HG03565 (cell line): ENCODE results near the gene TFDP1.

Experiments
- ATAC-seq: cut with Tn5 transposase; IDR thresholded peaks from one replicate; pipeline ENCODE4 v1.9.1; 2021; ENCODE audit warnings: mild to moderate bottlenecking, moderate library complexity; ENCODE audit not compliant: unreplicated experiment

TFDP1 gene

DNA sequence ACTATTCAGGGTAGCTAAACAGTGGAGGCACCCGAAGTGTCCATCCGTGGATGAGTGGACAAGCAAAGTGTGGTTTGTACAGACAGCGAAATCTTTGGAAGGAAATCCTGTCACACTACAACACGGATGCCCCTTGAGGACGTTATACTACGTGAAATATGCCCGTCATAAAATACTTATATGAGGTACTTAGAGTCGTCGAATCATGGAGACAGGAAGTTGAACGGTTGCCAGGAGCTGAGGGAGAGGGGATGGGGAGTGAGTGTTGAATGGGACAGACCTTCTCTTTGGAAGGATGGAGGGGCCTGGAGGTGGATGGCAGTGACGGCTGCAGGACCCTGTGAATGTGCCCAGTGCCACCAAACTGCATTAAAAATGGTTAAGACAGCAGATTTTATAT lies 61.8 kb downstream of the TFDP1 start:
- ATAC-seq, result no peak

DNA sequence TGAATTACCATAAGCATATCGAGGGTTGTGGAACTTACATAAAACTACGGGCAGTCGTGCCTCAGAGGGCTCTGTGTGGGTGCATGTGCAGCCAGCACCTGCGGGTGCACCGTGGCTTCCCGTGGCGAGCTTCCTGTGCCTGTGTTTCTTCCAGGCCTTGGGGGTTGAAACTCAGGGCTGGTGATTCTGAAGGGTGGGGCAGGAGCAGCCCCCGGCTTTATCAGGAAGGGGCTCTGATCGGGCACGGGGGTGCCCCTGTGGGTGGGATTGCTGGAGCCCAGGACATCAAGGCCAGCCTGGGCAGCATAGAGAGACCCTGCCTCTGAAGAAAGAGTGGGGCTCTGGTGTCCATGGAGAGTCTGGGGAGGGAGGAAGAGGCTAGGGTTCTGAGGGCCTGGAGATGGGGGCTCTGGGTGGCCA lies 62.4 kb downstream of the TFDP1 start:
- no peak for ATAC-seq

DNA sequence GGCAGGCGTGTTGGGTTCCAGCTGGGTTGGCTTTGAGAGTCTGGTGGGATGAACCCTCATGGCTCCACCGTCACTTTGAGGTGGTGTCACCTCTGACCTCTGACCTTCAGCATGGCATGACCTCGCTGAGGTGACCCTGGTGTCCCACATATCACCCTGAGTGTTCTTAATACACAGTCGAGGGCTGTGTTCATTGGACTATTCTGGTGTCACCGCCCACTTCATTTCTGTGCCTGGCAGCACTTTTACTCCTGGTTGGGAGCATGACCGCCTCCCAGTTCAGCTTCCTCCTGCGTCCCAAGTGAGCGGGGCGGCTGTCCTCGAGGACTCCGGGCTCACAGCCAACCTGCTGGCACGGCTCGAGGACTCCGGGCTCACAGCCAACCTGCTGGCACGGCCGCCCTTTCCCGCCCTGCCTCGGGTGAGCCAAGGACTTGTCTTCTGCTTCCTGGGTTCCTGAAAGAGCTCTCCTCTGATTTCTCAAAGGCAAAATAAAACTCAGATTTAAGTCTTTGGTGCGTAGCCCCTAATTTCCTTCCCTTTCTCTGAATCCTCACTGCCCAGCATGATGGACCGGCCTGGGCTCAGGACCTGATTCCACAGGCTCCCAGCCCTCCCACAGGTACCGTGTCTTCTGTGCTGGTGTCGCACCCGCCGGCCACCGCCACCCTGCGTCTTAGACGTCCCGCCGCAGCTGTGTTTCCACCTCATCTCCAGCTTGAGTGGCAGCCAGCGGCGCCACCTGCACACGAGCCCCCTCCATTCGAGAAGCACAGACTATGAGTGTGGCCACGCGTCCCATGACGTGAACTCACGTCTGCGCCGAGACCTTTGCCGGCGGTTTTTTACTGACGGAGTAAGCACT lies 63.0 kb downstream of the TFDP1 start:
- no peak for ATAC-seq

DNA sequence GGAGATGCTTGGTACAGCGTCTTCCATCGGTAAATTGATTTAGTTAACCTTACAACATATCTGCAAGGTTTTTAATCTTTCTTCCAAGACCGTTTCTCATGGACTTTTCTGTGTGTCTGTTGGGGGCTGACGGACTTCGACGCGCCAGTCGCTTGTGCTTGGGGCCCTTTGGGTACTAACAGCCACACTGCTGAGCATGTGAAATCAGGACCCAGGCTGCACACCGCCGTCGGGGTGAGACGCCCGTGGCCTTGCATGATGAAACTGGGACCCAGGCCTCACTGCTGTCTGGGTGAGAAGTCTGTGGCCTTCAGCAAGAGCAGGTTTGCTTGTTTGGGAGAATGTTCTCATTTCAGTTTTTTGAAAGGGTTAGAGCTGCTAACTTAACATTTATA lies 63.7 kb downstream of the TFDP1 start:
- no peak for ATAC-seq

DNA sequence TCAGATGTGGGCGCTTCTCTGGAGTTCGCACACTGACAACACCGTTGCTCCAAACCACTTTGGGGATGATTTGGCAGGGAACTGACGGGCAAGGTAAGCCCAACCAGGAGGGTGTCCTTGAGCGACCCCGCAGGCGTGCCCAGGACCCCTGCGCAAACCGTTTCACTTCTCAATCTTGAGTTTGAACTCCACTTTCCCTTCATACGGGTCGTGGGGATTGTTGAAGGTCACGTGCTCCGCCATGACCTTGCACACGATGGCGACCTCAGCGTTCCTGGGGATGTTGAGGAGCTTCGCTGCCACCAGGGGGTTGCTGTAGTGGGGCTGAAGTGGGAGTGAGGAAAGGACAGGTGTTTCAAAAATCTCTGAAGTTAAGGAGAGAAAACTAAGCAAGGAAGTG lies 64.7 kb downstream of the TFDP1 start:
- ATAC-seq, result no peak

DNA sequence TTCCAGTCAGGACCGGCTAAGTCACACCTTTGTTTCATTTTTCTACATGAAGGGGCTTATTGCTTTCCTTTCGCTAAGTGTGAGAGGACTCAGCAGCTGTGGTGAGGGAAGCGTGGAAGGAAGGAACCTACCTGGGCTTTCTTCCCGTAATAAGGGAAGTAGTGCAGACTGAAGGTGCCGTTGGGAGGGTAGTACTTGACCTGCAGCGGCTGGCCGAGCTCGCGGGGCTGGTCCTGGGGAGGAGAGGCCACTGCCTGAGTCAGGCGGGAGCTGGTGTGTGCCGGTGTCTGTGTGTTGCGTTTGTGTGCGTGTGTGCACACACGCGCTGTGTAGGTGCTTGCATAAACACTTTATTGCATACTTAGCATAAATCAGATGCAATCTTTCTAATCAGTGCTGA lies 65.7 kb downstream of the TFDP1 start:
- no peak for ATAC-seq

DNA sequence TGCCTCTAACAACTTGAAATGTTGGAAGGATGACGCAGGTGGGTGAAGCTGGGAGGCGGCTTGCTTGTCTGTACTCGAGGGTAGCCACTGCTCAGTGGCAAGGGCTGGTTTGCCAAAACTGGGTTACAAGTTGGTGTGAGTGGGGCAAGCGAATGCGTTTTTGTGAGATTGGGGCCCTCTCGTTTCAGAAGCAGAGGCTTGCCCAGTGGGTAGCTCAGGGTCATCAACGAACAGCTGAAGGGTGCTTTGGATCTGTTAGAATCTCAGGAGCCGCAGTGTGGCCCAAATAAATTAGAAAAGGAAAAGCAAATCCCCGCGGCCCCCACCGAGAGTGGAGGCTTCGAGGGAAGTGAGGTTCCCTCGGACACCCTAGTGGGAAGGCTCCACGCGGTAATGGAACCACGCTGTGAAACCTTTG lies 66.2 kb downstream of the TFDP1 start:
- no peak for ATAC-seq

DNA sequence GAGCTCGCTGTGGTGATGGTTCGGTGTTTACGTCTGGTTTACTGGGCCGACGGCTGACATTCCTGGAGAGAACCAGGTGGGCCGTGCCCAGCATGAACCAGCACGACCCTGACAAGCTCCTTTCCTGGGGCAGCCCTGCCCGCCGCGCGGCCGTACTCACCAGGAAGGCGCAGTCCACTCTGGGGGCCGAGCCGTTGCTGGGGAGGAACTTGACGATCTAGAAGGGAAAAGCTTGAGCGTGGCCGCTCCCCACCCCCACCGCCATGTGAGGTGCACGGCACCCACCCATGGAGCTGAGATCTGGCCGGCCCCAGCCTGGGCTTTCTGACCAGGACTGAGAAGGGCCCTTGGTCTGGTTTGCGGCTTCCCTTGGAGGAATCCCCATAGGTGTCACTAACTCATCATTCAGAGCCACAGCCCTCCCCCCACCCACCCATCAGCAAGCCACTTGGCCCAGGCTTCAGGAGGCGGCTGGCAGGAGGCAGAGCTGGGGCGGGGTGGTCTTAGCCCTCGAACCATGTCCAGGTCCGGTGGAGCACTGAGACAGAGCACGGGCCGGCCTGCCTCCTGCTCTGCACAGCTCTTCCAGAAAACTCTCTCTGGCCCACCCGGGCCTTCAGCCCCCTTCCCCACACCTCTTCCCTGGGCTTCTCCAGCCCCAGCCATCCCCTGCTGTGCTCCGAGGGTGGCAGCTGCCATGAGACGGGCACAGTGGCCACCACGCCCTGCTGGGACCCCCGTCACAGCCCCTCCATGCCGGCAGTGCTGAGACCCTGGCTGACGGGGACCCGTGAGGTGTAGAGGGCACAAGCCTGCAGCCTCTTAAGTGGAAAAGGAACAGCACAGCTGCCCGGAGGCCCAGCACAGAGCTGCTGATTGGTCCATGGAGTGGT lies 67.2 kb downstream of the TFDP1 start:
- ATAC-seq, result no peak

DNA sequence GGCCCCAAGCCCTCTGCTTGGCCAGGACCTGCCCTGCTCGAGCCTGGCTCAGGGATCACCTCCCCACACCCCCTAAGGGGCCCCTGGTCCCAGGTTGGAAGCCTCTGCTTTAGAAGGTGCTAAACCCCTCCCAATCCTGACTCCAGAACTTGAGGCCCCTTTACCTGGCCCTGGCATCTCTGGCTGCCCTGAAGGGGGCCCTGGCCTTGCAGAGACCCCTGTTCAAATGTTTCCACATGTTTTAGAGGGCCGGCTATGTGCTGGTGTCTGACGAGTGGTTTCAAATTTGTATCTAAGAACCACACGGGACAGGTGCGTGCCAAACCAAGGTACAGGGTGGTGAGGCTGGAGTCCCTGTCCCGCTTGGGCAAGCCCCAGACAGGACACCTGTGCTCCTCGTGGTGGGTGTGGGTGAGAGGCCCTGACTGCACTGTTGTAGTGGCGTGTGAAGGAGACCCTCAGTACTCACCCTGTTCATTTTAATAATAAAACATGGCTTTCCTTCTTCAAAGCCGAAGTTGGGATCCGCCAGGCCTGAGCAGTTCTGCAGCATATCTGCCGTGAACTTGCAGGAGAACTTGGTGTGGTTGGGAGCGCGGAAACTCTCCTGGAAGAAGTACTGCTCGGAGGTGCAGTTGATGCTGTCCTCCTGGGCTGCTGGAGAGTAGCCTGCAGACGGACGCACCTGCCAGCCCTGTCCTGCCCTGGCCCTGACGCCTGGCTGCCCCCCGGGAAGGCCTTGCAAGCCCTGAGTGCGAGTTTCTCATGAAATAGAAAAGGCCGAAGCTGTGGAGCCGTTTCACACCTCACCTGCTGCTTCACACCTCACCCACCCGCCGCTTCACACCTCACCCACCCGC lies 68.1 kb downstream of the TFDP1 start:
- ATAC-seq, result no peak

DNA sequence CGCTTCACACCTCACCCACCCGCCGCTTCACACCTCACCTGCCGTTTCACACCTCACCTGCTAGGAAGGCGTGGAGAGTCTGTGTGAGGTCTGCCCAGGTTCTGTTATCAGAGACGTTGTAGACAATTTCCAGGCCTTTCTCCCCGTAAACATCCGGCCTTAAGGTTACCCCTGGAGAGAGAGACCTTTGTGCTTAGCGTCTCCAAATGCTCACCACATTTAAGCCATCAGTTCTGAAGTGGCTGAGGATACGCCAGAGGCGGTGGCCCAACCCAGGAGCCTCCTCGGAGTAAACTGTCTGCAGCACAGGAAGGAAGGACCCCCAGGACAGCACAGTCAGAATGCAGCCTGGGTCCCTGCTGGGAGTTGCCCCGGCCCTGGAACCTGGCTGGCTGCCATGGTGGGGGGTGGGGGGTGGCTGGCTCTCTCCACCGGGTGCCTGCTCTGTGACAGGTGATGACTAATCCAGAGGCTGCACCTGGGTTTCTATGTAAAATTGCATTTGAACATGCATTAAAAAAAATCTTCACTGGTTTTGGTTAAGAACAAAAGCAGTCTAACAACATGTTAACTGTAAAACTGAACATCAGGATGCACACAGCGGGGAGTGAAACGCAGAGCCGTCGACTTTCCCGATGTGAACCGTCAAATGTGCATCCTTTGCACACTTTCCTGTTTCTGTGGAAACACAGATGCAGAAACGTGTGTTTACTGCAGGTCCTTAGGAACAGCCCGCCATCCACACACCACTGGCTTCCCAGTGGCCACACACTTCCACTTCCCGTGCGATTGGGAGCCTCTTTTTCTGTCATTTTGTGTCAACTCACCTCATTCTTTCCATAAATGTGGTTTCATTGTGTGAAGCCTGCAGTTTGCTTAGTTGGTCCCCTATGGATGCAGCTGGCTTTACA lies 69.0 kb downstream of the TFDP1 start:
- ATAC-seq, result no peak

DNA sequence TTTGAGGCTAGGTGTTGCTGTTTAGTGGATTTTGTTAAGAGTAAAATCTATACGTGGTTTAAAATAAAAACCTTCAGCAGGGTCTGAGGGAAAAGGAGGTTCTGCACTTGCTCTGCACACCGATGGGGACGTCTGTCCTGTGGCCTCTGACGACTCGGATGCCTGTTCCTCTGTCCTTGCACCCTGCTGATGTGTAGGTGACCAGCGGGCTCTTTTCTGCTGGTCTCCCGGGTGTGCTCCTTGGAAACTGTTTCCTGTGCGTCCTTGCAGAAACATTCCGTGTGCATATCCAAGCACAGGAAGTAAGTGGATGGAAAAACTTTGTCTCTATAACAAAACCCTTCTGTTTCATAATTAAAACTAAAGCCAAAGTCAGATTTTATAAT lies 69.6 kb downstream of the TFDP1 start:
- ATAC-seq, result no peak

DNA sequence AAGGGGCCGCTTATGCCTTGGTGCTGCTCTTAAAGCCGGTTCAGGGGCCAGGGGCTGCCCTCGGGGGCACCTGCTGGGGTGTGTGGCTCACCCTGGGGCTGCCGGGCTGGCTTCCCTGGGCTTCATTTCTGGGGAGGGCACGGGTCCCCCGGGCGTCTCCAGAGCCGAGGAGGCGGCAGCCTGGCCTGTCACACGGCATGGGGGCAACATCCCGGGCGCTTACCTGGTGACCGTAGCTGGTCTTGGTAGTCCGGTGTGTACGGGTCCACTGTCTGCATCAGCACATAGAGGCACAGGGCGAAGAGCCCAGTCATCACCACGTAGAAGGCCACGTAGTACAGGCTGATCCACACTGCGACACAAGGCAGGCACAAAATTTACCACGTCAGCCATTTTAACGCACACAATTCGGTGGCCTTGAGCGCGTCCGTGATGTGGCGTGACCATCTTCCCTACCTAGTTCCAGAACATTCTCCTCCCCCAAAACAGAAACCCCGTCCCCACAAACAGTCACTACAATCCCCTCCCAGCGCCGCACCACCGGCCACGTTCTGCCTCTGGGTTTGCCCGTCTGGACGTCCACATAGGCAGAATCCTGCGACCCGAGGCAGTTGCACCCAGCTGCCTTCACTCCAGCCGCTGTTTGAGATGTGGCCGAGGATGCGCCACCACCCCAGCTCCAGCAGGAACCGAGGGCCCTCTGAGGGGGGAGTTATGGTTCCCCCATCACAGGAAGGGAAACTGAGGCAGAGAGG lies 70.2 kb downstream of the TFDP1 start:
- ATAC-seq, result no peak

DNA sequence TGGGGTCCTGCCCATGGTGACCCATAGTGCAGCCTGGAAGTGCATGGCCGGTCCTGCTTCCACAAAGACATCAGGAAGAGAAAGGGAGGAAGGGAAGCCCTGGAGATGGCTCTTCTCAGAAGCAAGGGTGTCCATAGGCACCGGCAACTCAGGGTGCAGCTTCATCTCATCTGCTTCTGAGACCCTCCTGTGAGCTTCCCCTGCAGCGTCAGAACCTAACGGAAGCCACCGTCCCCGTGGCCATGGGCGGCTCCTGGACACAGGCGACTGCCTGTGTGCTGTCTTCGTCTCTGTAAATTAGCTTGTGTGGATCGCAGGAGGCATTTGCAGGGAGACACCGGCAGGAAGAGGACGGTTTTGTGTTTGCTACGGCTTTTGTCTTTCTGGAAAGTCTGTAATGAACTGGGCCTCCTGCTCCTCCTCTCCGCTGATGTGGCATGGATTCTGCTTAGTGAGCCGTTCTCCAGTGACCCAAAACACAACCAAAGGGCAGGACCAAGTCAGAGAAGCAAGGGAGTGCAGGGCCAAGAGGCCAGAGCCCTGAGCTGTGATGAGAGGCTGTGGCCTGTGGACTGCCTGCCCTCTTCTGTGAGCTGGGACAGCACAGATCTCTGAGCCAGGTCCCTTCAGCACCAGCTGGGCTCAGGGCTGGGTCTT lies 70.9 kb downstream of the TFDP1 start:
- no peak for ATAC-seq

DNA sequence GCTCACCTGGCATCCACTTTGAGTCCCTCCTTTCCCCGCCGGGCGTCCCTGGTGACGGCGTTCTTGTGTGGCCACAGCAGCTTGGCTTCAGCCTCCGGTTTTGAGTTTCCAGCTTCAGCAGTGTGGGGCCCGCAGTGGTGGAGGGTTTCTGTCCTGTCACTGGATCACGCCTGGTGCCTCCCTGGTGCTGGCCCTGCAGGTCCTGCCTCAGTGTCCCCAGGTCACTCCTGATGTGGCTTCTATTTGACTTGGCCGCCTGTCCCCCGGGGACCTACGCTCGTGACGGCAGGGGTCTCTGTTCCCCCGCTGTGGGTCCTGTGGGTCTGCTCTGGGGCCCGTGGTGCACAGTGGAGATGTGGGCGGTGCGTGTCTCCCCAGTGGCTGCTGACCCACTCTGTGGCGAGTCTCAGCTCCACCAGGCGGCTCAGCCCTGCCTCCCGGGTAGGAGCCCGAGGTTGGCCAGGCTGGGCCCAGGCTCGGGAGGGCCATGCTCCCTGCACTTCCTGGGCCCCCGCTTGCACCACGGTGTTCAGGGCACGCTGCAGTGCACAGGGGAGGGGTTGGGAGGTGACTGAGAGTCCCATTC lies 71.5 kb downstream of the TFDP1 start:
- ATAC-seq, result no peak

DNA sequence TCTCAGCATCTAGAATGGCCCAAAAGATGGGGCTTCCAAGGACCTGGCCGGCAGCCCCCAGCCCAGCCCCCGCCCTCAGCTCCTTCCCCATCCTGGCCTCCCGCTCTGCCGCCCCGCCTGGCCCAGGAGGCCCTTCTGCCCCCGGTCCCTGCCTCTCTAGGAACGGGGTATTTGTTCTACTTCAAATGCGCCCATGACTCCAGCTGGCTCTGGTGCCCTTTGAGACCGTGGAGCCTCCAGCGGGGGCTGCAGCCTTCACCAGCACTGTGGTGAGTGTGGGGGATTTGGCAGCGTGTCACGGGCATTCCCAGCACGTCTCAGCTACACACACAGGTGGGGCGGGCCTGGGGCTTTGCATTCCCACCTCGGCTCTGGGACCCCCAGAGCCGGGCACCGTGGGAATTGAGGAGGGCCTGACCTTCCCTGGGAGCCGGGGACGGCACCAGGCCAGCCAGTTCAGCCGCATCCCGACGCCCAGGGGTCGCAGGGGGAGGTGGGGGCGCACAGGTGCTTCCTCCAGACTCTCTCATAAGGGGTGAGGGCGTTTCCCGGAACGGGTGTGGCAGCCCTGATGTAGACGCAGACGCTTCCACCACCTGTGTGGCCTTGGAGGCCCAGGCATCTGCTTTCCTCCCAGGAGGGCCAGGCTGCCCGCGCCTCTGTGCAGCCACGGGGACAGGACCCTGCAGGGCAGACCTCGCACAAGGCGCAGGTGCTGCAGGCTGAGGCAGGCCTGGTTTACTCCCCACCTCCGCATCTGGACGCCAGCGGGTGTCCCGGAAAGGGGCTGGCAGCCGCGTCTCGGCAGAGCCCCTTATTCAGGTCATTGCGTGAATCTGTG lies 72.5 kb downstream of the TFDP1 start:
- no peak for ATAC-seq

DNA sequence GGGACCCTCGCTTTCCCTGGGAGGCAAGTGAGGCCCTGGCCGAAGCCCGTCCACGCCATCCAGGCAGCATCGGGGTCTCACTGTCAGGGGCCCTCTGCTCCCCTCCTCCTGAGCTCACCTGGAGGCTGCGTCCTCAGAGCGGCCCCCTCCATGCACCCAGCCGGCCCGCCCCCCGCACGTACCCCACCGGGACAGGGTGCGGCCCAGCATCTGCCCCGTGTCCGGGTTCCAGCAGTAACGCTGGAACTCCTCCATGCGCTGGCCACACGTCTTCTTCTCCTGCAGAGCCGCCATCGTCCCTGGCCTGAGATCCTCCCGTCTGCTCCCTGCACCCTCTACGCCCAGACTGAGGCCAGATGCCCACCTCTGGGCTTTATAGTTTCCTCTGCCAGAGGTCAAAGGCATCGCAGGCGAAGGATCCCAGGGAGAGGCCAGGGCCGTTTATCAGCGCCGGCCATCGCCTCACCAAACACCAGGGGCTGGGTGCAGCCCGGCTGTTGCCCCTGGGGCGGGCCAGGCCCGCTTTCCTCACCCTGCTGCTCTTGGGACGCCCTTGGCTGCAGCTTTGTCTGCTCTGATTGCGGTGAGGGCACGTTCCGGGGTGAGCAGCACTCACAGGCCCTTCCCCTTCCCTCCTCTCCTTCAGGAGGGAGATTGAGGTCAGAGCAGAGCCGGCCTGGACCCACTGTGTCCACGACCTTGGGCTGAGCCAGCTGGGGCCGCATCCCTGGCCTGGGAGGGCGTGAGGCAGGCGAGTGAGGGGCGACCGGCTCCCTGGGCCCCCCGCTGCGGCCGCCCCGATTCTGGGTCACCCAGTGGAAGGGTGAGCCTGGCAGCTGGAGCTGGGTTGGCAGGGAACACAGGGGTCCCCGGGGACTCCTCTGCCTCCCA lies 73.5 kb downstream of the TFDP1 start, which contains the start of gene ATP4B:
ATP4B (minus strand) TSS at position 348 of the 891 bp plus-strand sequence; CDS start at position 294, 54 bp downstream.
- ATAC-seq, result no peak
